ENCODE data around the gene BAIAP2. TPM values are rescaled to one million over a fixed set of nuclear protein-coding genes. Genes with fewer than 3 reads are reported as not detected.

The BAIAP2 gene, protein sequence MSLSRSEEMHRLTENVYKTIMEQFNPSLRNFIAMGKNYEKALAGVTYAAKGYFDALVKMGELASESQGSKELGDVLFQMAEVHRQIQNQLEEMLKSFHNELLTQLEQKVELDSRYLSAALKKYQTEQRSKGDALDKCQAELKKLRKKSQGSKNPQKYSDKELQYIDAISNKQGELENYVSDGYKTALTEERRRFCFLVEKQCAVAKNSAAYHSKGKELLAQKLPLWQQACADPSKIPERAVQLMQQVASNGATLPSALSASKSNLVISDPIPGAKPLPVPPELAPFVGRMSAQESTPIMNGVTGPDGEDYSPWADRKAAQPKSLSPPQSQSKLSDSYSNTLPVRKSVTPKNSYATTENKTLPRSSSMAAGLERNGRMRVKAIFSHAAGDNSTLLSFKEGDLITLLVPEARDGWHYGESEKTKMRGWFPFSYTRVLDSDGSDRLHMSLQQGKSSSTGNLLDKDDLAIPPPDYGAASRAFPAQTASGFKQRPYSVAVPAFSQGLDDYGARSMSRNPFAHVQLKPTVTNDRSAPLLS
- total RNA-seq (10 to 100 TPM in 7 of 9 donors, 1 to 10 TPM in 2; 3.1 to 19.9 (median 14.9) TPM), polyA plus RNA-seq (10 to 100 TPM in 2 of 3 donors, 1 to 10 TPM in 1; 8.7 to 33.4 (median 12.1) TPM)
- long read RNA-seq, donor 1: 0 reads
- long read RNA-seq, donor 2: 0 reads
- long read RNA-seq, donor 3, partial matches to known transcripts: 0 of 1 reads
- long read RNA-seq, donor 3, other reads (novel, unspliced or antisense): 0 of 1 reads
- long read RNA-seq, donor 4, partial matches to known transcripts: 1 of 3 reads
- long read RNA-seq, donor 4, other reads (novel, unspliced or antisense): 2 of 3 reads
- long read RNA-seq, donor 5, transcript BAIAP2-204 (14 exons, 2,095 nt): minor isoform, 6 of 24 reads
- long read RNA-seq, donor 5, transcript BAIAP2-201 (14 exons, 1,939 nt): major isoform, 8 of 24 reads
- long read RNA-seq, donor 5, partial matches to known transcripts: 1 of 24 reads
- long read RNA-seq, donor 5, other reads (novel, unspliced or antisense): 7 of 24 reads
- long read RNA-seq, donor 6, transcript BAIAP2-204 (14 exons, 2,095 nt): major isoform, 5 of 24 reads
- long read RNA-seq, donor 6, partial matches to known transcripts: 4 of 24 reads
- long read RNA-seq, donor 6, other reads (novel, unspliced or antisense): 11 of 24 reads
- long read RNA-seq, donor 7: 0 reads
- long read RNA-seq, donor 8: 0 reads
- long read RNA-seq, donor 9, partial matches to known transcripts: 0 of 1 reads
- long read RNA-seq, donor 9, other reads (novel, unspliced or antisense): 0 of 1 reads
- long read RNA-seq, donor 10, partial matches to known transcripts: 0 of 1 reads
- long read RNA-seq, donor 10, other reads (novel, unspliced or antisense): 0 of 1 reads

DNA sequence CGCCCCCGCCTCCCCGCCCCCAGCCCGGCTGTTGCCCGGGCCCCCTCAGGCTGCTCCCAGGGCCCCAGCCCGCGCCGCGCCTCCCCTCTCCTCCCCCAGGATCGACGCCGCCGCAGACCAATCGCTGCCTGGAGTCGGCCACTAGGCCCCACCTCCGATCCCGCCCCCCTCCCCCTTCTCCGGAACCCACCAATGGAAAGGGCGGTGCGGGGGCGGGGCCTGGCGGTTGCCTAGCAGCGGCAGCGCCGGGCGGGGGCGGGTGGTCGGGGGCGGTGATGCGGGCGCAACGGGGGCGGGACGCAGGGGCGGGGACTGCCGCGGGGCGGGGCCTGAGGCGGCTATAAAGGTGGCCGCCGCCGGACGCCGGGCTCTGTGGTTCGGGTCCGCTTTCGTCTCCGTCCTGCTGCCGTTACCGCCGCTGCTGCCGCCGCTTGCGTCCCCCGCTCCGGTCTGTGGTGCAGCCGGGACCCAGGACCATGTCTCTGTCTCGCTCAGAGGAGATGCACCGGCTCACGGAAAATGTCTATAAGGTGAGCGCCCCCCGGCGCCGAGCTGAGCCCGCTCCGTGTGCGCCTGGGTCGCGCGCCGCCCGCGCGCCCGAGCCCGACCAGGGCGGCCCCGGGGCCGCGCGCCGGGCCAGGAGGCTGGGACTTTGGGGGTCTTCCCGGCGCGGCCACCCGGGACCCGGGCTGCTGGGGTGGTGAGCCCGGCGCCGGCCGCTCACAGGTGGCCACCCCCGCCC, at the start of gene BAIAP2:
TSS of gene BAIAP2 (plus strand) at position 373 of the 742 bp plus-strand sequence. CDS start at position 477, 104 bp downstream.
- WGBS, 4 donors: 0 to 2% (median 1%) methylated on average over 5 to 92 of the region's 92 CpGs
- H3K4me3 ChIP-seq: peak within 1 kb of the TSS in 3 of 4 donors; percentile 18 to 82 (median 56)
- TF ChIP-seq, protein P1, sequence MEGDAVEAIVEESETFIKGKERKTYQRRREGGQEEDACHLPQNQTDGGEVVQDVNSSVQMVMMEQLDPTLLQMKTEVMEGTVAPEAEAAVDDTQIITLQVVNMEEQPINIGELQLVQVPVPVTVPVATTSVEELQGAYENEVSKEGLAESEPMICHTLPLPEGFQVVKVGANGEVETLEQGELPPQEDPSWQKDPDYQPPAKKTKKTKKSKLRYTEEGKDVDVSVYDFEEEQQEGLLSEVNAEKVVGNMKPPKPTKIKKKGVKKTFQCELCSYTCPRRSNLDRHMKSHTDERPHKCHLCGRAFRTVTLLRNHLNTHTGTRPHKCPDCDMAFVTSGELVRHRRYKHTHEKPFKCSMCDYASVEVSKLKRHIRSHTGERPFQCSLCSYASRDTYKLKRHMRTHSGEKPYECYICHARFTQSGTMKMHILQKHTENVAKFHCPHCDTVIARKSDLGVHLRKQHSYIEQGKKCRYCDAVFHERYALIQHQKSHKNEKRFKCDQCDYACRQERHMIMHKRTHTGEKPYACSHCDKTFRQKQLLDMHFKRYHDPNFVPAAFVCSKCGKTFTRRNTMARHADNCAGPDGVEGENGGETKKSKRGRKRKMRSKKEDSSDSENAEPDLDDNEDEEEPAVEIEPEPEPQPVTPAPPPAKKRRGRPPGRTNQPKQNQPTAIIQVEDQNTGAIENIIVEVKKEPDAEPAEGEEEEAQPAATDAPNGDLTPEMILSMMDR (IDR thresholded peaks at IDR 0.05): peak in 1 of 6 experiments; percentile 7
- peak; percentile 97 to 99 for TF ChIP-seq POLR2A (IDR thresholded peaks at IDR 0.05)
- H3K36me3 ChIP-seq (replicated peaks in 1 of 2): no peaks in the 10 kb centered on the region
- H3K4me1 ChIP-seq (replicated peaks in 1 of 2): peaks cover 20 to 41% of the 10 kb centered on the region in 2 donors
- H3K27ac ChIP-seq: peak within 1 kb of the TSS in 3 of 5 donors; percentile 26 to 77 (median 77)
- intact Hi-C loops (cut with DNase I): no loop called here
- H3K27me3 ChIP-seq: no peaks in the 10 kb centered on the region
- H3K9me3 ChIP-seq (replicated peaks in 1 of 3): no peaks in the 10 kb centered on the region
- peak; percentile 96 to 99 (median 97) for DNase-seq

DNA sequence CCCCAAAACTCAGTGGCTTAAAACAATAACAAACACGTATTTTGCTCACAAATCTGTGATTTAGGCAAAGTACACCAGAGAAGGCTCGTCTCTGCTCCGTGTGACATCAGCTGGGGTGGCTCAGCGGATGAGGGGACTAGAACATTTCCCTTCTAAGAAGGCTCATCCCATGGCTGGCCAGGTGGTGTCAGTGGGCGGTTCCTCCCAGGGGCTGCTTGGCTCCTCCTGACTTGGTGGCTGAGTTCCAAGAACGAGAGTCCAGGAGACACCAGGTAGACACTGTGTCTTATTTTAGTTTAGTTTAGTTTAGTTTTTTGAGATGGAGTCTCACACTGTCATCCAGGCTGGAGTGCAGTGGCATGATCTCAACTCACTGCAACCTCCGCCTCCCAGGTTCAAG, 48.9 kb upstream of the BAIAP2 start:
- intact Hi-C loops (cut with DNase I): loop anchor here in 1 of 2 donors (5.0 kb wide), 1 partner anchor 116 kb away; no protein-coding TSS in a partner anchor
- no peak overlapping the region for H3K27ac ChIP-seq
- no peak overlapping the region for H3K4me3 ChIP-seq
- peaks cover 2 to 11% of the 10 kb centered on the region in 2 donors for H3K4me1 ChIP-seq (replicated peaks in 1 of 2)
- no peak for DNase-seq
- H3K9me3 ChIP-seq (replicated peaks in 1 of 3): no peaks in the 10 kb centered on the region
- WGBS, 4 donors: 84 to 88% (median 86%) methylated on average over 5 to 7 of the region's 7 CpGs
- no peaks in the 10 kb centered on the region for H3K27me3 ChIP-seq
- no peaks in the 10 kb centered on the region for H3K36me3 ChIP-seq (replicated peaks in 1 of 2)
- TF ChIP-seq, protein P1 (IDR thresholded peaks at IDR 0.05): no peak
- TF ChIP-seq POLR2A (IDR thresholded peaks at IDR 0.05): no peak

DNA sequence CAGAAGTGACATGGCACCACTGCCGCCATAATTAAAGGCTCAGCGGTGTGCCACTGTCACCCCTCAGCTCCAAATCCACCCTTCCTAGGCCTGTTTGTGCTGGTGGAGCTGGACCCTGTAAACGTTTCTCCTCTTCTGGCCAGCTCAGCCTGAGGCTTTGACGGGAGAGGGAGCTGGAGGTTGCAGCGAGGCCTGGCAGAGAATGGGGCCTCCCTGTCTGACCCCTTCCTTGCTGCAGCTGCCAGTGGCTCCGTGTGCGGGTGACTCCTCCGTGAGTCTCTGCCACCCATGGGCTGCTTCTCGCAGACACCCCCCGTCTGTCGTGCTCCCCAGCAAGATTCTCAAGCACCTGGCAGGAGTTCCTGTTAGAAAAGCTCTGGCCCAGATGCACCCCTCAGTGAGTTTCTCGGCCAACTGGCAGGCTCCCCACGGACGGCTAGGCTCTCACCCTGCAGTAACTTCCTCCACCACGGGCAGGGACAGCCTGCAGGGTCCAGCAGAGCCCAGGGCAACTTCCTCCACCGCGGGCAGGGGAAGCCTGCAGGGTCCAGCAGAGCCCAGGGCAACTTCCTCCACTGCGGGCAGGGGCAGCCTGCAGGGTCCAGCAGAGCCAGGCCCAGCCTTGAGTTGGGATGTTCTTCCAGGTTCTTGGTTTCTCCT, 48.0 kb upstream of the BAIAP2 start:
- H3K27ac ChIP-seq: no peak overlapping the region
- DNase-seq: peak in 3 of 7 donors; percentile 6 to 35 (median 24)
- intact Hi-C loops (cut with DNase I): loop anchor here in 1 of 2 donors (5.0 kb wide), 1 partner anchor 115 kb away; no protein-coding TSS in a partner anchor
- TF ChIP-seq, protein P1 (IDR thresholded peaks at IDR 0.05): no peak
- 54 to 100% (median 64%) methylated on average over 2 to 18 of the region's 18 CpGs for WGBS, 4 donors
- no peaks in the 10 kb centered on the region for H3K36me3 ChIP-seq (replicated peaks in 1 of 2)
- H3K9me3 ChIP-seq (replicated peaks in 1 of 3): no peaks in the 10 kb centered on the region
- no peaks in the 10 kb centered on the region for H3K27me3 ChIP-seq
- no peak overlapping the region for H3K4me3 ChIP-seq
- peaks cover 0 to 11% of the 10 kb centered on the region in 2 donors for H3K4me1 ChIP-seq (replicated peaks in 1 of 2)
